ENCODE measurements around the gene RAD23A.
"Not testable (repeated sequence)": the region's sequence is repeated elsewhere in the genome, so short reads cannot be mapped to it uniquely, and the experiment has no call there.

The RAD23A gene

DNA sequence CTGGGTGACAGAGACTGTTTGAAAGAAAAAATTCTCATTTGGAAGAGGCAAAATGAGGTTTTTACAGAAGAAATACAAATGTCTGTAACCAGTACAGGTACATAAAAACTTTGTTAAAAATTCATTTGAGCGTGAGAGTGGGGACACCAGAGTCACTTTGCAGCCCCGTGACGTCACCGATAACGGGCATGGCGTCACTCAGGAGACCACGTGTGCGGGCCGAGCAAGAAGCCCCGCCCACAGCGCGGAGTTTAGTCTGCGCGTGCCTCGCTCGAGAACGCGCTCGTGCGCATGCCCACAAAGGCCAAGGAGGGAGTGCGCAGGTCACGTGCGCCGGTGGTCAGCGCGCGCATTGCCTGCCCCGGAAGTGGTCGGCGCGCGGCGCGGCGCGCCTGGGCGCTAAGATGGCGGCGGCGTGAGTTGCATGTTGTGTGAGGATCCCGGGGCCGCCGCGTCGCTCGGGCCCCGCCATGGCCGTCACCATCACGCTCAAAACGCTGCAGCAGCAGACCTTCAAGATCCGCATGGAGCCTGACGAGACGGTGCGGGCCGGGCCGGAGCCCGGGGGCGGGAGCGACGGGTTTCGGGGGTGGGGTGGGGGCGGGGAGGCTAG, at the start of gene RAD23A:
Gene RAD23A (plus strand): TSS at position 384 of the 613 bp plus-strand sequence. CDS start 87 bp downstream, at position 471.
- peak; percentile 97 for DNase-seq (ENCODE audit: low read depth)

DNA sequence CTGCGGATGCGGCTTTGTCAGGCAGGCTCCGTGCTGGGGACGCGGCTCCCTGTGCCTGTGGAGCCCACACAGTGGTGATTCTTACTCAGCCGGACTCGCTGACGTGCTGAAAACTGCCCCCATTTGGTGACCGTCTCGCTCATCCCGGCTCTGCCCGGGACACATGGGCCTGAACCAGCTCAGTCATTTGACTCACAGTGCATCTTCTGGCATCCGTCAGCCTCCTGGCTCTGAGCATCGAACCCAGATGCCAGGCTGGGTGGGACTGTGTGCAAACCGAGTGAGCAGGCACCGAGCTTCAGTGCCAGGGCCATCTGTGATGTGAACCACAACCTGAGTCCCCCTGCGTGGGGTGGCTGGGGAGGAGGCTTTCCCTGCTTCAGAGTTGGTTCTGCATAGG, 49.2 kb upstream of the RAD23A start:
- DNase-seq (ENCODE audit: low read depth) = no peak

DNA sequence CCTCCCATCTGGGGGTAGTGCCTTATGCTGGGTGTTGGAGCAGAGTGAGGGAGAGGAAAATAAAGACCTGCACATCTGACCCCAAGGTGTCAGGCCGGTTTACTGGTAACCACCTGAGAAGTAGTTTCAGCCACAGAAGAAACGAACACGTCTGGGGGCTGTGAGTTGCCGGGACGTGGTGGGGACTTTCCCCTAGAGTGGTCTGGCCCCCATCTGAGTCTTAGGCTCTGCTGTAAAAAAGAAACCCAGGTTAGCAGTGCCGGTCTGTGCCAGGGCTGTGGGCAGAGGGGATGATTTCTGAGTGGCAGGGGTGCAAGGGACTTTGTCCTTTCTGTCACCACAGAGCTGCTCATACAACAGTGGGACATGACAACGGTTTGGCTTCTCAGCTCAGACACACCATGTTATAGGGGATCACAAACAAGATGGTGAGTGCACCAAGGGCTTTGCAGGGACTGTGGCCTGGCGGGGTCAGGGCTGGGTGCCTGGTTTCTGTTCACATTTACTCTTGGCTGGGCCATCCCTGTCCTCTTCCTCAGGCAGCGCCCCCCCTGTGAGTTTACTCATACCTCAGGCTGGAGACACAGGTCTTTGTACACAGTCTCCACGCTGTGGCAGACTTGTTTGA, 45.7 kb upstream of the RAD23A start:
- no peak for DNase-seq (ENCODE audit: low read depth)

DNA sequence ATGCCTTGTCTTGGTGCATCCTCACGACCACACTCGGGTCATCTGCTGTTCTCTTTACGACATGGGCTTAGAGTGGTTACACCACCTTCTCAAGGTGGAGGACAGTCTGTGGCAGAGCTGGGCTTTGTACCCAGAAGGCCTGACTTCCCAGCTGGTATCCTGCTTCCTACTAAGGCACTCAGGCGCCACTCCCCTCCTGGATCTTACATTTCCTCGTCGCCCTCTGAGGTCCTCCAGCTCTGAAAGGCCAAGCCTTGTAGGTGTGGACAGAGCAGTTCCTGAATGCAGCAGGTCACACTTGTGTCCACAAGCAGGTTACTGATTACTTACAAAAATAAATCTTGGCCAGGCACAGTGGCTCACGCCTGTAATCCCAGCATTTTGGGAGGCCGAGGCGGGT, 38.5 kb upstream of the RAD23A start:
- DNase-seq (ENCODE audit: low read depth) = no peak

DNA sequence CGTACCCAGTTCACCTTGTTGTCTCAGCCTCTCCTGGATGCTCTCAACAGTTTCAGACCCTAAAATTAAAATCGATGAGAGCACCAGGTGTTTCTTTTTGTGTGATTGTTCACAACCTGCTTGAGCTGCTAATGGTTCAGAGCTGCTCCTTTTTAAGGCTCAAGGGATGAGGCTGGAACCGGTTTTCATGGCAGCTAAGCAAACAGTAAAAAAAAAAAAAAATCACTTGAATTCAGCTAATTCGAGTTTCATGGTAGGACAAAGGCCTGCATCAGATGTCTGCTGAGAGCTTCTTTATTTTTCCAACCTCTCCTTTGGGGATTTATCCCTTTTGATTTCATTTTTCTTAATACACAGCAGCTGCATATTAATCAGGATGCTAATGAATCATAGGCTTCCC, 33.1 kb upstream of the RAD23A start:
- no peak for DNase-seq (ENCODE audit: low read depth)

DNA sequence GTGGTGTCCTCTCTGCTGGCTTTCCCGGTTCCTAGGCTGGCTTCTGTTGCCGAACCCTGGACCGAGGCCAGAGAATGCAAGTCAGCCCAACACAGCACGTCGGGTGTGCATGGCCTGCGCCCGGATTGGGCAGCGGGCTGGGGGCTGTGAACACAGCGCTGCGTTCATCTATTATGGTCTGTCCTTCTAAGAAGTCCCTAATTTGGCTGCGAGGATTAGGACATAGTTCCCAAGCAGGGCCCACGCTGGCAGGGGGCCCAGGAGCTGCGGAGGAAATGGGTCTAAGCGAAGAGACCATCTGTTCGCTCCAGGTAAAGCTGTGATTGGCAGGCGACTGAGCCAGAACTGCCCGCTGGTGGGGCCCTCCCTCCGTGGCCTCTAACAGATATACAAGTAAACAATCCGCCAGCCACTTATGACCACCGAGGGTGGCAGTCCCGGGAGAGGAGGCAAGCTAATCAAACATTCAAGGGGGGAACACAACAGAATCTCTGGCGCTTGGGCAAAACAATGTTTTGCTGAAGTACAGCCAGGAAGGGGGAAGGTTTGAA, 32.6 kb upstream of the RAD23A start:
- no peak for DNase-seq (ENCODE audit: low read depth)

DNA sequence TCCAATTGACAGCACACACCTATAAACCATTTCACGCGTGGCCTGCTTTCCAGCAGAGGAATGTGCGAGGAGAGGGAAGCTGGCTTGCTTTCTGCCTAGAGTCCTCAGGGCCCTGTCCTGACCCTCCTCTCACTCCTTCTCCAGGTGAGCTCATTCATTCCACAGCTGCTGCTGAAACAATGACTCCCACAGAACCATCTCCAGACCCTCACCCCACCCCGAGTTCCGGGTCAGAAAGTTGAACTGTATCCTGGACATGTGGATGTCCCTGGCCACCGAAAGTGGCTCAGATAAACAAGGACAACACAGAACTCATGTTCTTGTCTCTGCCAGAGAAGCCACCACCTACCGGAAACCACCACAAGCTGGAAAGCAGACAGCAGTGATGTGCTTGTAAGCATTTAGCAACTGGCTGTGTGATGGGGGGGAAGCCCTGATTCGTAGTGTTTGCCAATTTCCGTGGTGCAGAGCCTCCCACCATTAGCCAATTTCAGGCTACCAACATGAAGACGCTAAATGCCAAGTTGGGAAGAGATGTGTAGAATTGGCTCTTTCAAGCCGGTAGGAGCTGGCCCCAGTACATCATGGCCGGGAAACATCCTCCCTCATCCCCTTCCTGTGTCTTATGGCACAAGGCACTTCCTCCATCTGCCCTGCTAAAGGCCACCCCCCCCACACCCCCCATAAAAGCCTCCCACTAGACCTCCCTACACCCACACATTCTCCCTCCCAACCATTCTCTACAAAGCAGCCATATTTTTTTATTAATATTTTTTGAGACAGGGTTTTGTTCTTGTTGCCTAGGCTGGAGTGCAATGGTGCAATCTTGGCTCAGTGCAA, 31.6 kb upstream of the RAD23A start:
- peak; percentile 26 for DNase-seq (ENCODE audit: low read depth)

DNA sequence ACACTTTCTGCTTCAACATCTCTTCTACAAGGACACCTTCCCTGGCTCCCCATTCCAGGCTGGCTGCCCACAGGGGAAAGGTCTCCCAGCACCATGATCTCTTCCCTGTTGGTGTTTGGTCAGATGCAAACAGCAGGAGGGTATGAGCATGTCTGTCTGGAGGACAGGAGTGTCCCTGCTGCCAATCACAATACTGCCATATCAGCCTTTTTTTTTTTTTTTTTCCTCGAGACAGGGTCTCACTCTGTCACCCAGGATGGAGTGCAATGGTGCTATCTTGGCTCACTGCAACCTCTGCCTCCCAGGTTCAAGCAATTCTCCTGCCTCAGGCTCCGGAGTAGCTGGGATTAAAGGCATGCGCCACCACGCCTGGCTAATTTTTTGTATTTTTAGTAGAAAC, 29.8 kb upstream of the RAD23A start:
- not testable (repeated sequence) for DNase-seq (ENCODE audit: low read depth)

DNA sequence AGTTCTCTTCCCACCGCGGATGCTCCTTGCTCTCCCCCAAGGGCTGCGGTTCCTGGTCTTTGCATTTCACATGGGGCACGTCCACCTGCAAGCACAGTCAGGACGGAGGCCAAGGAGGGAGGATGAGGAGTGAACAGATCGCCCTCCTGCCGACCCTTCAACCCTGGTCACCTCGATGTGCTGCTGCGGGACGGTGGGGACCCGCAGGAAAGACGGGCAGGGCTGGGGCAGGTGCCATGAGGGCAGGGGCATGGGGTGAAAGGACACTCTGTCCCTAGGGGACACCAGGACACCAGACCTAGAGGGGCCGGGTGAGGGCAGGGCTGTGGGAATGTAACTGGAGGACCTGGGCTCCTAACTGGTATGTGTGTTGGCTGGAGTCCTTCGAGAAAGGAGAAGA, 27.4 kb upstream of the RAD23A start:
- no peak for DNase-seq (ENCODE audit: low read depth)

DNA sequence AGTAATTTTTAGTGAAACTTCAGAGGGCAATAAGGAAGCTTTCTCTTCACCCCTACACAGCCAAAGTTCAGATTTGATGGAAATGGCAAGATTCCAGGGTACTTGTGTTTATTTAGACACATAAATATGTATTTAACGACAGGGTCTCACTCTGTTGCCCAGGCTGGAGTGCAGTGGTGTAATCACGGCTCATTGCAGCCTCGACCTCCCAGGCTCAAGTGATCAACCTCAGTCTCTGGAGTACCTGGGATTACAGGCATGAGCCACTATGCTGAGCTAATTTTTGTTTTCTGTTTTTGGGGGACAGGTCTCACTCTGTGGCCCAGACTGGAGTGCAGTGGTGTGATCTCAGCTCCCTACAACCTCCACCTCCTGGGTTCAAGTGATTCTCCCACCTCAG, 24.6 kb upstream of the RAD23A start:
- no peak for DNase-seq (ENCODE audit: low read depth)

DNA sequence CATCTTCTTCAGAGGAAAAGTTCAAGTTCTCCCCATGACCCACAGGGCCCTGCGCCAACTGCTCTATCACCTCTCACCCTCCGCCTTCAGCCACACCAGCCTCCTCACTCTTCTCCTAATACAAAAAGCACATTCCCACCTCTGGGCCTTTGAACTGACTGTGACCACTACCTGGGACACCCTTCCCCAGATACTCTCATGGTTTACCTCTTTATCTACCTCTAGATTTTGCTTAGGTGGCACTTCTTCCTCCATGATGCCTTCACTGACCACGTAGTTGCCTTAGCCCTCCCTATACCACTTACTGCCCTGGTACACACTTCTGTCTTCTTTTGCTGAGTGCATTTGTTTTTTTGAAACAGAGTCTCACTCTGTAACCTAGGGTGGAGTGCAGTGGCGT, 22.7 kb upstream of the RAD23A start:
- DNase-seq (ENCODE audit: low read depth) = no peak

DNA sequence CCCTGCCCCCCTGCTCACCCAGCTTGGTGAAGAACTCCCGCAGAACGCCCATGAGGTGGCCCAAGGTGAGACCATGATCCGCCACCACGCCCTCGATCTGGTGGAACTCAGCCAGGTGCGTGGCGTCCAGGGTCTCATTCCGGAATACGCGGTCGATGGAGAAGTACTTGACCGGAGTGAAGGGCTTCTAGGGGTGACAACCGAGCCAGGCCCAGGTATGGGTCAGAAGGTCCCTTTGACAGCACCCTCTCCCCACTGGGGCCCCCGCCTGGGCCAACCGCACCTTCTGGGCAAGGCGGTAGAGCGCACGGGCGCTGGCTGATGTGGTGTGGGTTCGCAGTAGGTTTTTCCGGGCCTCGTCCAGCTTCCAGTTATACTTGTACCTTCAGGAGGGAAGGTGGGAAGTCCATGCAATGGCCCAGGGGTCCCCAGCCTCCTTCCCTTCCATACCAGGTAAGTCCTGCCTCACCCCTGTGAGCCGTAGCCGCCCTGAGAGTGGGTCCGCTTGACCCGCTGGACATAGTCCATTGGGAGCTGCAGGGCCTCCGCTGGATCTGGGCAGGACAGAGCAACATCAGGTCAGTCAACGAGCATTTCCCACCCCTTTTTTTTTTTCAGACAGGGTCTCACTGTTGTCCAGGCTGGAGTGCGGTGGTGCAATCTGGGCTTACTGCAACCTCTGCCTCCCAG, 20.9 kb upstream of the RAD23A start:
- DNase-seq (ENCODE audit: low read depth) = no peak

DNA sequence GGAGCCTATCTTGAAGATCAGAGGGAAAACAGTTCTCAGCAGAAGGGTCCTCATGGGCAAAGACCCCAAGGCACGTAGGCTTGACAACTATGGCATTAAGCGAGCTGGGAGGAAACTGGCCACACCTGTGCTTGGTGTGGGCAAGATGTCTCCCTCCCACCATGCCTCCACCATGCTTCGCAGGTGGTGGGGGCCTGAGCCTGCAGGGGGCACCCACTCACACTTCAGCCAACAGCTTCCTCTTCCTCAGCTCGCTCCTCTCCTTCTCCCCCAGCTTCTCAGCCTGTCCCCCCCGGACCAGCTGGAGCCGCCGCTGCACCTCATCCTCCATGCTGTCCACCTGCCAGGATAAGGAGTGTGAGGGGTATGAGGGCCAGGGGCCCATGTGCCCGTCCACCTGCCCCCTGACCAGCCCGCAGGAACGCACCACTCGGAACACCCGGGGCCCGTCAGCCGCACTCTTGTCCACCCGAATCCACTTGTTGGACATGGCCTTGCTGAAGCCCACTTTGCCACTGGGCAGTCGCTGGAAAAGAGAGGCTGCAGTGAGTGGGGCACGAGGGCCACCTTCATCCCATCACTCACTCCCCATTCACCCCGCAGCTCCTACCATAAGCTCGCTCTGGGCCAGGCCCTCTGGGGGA, 15.5 kb upstream of the RAD23A start:
- DNase-seq (ENCODE audit: low read depth) = no peak

DNA sequence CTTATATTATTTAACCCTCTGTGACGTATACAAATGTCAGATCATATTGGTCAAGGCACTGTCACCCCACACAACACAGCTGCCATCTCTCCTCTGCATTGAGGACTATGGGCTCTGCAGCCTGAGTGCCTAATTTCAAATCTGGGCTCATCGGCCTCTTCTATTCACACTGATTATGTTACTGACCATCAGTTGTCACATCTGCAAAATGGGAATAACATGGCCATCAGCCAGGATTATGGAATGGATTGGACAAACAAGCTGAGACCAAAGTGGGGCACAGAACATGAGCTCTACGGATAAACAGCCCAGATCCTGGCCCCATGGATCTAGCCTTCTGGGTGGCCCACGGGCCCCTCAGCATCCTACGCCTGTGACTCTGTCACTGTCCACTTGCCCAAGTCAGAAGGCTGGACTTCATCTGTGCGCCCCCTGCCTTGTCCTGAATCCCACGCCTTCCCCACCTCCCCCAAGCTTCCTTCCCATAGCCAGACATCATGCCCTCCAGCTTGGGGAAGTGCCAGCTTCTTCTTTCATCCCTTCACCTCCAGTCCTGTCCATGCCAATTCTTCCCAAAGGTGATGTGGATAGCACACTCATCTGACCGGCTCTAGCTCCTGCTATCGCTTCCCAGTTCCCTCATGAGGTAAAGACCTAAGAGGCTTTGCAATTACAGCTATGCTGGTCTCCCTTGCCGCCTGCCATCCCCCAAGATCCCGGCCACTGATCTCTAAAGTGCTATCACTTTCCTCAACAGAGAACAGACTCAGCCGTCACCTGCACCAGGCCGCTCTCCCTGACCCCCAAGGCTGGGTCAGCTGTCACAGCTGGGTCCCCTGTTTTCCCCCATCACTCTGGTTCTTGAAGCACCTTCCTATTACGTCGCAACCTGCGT, 13.0 kb upstream of the RAD23A start:
- DNase-seq (ENCODE audit: low read depth) = no peak

DNA sequence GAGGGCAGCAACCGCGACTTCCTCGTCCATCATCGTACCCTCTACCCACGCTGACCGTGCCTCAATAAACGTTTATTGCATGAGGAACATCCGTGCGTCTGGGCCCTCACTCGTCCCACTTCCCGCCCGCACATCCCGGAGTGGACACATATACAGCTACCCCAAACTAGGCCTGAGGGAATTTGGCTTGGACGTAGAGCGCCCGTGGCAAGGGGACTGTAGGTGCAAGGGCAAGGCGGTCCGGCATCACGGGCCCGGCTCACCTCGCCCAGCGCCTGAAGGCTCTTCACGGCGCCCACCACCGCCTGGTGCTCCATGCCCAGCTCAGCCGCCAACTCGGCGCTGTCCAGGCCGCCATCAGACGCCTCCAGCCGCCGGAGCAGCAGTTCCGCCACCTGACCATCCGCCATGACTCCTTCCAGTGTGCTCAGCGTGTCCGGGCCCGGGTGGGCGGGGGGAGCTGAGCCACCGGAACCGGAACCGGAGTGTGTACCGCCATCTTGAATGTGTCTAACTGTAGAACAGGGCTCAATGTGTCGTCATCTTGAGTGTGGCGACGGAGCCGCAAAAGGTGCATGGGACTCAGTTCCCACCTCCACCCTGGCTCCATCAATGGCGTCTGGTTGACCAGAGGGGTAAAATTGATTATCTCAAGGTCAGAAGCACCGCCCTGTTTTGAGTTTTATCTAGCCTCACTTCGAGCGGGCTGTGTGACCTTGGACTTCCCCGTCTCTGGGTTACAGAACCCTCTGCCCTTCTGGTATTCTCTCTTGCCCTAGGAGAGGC, 12.2 kb upstream of the RAD23A start, which contains the start of gene FARSA:
Gene FARSA (minus strand): TSS at position 425 of the 786 bp plus-strand sequence. CDS start 15 bp downstream, at position 410.
- peak; percentile 82 for DNase-seq (ENCODE audit: low read depth)

DNA sequence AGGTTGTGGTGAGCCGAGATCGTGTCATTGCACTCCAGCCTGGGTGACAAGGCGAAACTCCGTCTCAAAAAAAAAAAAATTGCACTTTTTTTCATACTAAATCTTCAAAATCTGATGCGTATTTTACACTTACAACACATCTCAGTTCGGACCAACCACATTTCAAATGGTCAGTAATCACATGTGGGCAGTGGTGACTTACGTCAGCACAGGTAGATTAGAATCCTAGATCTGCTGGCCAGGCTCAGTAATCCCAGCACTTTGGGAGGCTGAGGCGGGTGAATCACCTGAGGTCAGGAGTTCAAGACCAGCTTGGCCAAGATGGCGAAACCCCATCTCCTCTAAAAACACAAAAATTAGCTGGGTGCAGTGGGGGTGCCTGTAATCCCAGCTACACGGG, 10.6 kb upstream of the RAD23A start:
- DNase-seq (ENCODE audit: low read depth) = no peak

DNA sequence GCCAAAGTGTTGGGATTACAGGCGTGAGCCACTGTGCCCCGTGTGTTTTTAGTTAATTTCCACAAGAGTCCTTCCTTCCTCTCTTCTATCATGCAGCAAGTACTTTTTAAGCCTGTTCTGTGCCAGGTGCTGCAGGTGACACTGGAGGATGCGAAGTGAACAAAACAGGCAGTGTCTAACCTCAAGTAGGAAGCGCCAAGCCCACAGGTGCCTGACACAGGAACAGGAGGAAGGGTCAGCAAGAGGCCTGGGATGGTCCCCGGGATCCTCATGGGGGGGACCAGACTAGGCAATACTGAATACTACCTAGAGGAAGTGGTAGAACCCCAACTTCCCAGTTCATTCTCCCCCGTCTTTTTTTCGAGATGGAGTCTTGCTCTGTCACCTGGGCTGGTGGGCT, 9.1 kb upstream of the RAD23A start:
- no peak for DNase-seq (ENCODE audit: low read depth)

DNA sequence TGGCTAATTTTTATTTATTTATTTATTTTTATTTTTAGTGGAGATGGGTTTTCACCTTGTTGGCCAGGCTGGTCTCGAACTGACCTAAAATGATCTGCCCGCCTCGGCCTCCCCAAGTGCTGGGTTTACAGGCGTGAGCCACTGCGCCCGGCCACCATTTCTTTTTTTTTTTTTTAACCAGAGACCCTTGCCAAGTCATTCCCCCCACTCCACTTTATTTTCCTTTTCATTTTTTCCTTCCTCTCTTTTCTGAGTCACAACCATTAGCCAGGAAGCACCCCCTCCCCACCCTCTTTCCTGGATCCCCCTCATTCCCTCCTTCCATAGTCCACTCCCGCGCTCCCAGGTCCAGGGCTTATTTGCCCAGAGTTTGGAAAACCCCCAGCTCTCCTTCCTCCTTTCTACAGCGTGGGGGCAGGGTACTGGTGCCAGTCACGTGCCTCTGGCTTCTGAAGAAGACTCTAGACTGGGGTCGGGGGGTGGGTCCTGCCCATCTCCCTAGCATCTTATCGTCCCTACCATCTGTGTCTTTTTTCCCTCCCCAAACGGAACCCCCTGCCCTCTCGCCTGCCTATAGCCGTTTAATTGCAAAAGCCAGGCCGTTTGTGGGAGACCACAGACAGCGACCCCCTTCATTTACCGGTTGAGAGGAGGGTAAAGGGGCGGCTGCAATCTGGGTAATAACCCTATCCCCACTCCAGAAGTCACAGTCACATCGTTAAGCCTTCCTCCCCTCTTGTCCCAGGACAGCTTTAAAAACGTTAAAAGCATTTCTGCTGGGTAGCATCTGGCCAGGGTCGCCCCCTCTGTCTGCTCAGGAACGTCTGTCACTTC, 8.4 kb upstream of the RAD23A start:
- DNase-seq (ENCODE audit: low read depth) = no peak
